Activated T-helper 9 cell treated with anti-CD3 and anti-CD28 coated beads, Interleukin-2, amount 50 U/mL, for 16 hours (primary cell): Measurements from ENCODE around the gene HMGA1.

ENCODE experiments used
- DNase-seq: peaks from one replicate; pipeline ENCODE4 v3.0.0-alpha.2; 2020; ENCODE audit warnings: low read depth

Gene HMGA1

DNA sequence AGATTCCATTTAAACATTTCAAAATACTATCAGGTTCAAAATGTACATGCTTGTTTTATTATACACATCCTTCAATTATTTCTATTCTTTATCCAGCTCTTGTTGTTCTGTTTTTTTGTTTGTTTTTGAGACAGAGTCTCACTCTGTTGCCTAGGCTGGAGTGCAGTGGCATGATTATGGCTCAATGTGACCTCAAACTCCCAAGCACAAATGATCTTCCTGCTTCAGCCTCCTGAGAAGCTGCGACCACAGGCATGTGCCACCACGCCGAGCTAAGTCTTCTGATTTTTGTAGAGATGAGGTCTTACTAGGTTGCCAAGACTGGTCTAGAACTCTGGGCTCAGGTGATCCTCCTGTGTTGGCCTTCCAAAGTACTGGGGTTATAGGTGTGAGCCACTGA, 56.3 kb downstream of the HMGA1 start:
- no peak for DNase-seq

DNA sequence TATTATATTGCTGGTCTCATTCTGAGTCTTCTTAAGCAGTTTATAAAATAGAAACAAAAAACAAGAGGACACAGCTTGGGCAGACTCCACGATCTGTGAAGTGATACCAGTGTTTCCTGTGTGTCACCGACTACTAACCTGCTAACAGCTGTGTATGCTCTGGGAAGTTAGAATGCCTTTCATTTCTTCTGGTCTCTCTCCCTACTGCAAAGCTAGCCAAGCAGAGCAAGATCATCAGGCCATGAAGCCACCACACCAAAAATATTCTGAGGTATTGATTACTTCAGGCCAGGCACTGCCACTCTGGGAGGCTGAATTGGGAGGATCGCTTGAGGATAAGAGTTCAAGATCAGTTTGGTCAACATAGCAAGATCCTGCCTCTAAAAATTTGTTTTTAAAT, 59.0 kb downstream of the HMGA1 start:
- no peak for DNase-seq
